Calu3 (cell line): Measurements from ENCODE around the gene TTLL8. TPM values are rescaled to one million over a fixed set of nuclear protein-coding genes. Genes with fewer than 3 reads are reported as not detected.
A peak's percentile ranks its signal among the peaks of the same experiment; 100 is the strongest.

Experiments used
- BruUV-seq: library from RNA; stranded (reverse); fragments of 400-500 nt; replicated peaks from 2 replicates; lab custom pipeline; 2021; lab: Mats Ljungman, UMichigan
- CTCF ChIA-PET: fragments of 300-600 bp; sonication (Branson Sonifier 250); formaldehyde crosslinking; loops from one replicate; lab custom pipeline; 2022; ENCODE audit warnings: antibody characterized with exemption; lab: Charles Lee
- DNase-seq: peaks from one replicate; pipeline ENCODE4 v3.0.0; 2022
- H3K27ac Mint-ChIP-seq: one replicate; pipeline ENCODE4 v1.8.0; 2022; ENCODE audit warnings: mixed read lengths; ENCODE audit not compliant: unreplicated experiment
- H3K27me3 Mint-ChIP-seq: one replicate; pipeline ENCODE4 v1.8.0; 2022; ENCODE audit warnings: mixed read lengths; ENCODE audit not compliant: unreplicated experiment
- H3K36me3 Mint-ChIP-seq: one replicate; pipeline ENCODE4 v1.8.0; 2022; ENCODE audit warnings: mild to moderate bottlenecking, moderate library complexity, mixed read lengths; ENCODE audit not compliant: insufficient read depth, unreplicated experiment
- H3K4me1 Mint-ChIP-seq: one replicate; pipeline ENCODE4 v1.8.0; 2022; ENCODE audit warnings: mild to moderate bottlenecking, low read depth, mixed read lengths; ENCODE audit not compliant: unreplicated experiment
- H3K4me3 Mint-ChIP-seq: one replicate; pipeline ENCODE4 v1.8.0; 2022; ENCODE audit warnings: mild to moderate bottlenecking, low read depth, moderate library complexity, mixed read lengths; ENCODE audit not compliant: unreplicated experiment
- H3K9me3 Mint-ChIP-seq: one replicate; pipeline ENCODE4 v1.8.0; 2022; ENCODE audit warnings: low read depth, mixed read lengths; ENCODE audit not compliant: unreplicated experiment
- intact Hi-C: fragments of 100-400 bp; cut with micrococcal nuclease; formaldehyde crosslinking; loops from one replicate; pipeline ENCODE4 v1.10.0; 2022; ENCODE audit not compliant: unreplicated experiment
- total RNA-seq: library from RNA; stranded (reverse); gene quantifications from 2 replicates; pipeline ENCODE4 v1.2.3, GENCODE V29; 2022
- TF ChIP-seq, protein P1 (sequence below): fragments of 200-600 bp; IDR thresholded peaks from one replicate; pipeline ENCODE4 v1.8.0; 2022; ENCODE audit warnings: antibody characterized with exemption; ENCODE audit not compliant: unreplicated experiment

Gene TTLL8
- total RNA-seq, 1 experiment from 2014 or later: not detected

DNA sequence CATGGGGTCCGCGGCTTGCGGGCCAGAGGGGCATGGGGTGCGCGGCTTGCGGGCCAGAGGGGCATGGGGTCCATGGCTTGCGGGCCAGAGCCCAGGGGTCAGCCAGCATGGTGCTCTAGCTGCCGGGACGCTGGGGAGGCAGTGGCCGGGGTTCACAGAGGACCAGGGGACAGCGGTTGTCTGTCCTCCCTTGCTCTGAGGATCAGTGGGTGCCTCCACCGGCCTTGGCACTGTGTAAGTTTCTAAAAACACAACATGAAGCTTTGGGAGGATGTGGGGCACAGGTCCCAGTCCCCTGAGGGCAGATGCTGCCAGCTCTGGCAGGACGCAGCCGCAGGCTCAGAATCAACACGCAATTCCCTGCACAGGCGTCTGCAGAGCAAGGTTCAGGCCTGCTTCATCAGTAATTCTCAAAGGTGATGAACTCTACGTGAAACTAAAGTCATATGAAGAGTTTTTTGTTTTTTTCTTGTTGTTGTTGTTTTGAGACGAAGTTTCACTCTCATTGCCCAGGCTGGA lies 24.2 kb upstream of the TTLL8 start:
- CTCF ChIA-PET: no interaction called here
- intact Hi-C loops: no loop called here
- TF ChIP-seq, protein P1, sequence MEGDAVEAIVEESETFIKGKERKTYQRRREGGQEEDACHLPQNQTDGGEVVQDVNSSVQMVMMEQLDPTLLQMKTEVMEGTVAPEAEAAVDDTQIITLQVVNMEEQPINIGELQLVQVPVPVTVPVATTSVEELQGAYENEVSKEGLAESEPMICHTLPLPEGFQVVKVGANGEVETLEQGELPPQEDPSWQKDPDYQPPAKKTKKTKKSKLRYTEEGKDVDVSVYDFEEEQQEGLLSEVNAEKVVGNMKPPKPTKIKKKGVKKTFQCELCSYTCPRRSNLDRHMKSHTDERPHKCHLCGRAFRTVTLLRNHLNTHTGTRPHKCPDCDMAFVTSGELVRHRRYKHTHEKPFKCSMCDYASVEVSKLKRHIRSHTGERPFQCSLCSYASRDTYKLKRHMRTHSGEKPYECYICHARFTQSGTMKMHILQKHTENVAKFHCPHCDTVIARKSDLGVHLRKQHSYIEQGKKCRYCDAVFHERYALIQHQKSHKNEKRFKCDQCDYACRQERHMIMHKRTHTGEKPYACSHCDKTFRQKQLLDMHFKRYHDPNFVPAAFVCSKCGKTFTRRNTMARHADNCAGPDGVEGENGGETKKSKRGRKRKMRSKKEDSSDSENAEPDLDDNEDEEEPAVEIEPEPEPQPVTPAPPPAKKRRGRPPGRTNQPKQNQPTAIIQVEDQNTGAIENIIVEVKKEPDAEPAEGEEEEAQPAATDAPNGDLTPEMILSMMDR: no peak
- Mint-ChIP-seq H3K27me3 (peaks cover 46% of the 10 kb centered on the region), H3K4me3 (no peak overlapping the region), H3K27ac (peak overlapping the region; percentile 25), H3K9me3 (peaks cover 3% of the 10 kb centered on the region), H3K36me3 (peaks cover 4% of the 10 kb centered on the region), H3K4me1 (peaks cover 11% of the 10 kb centered on the region)
- DNase-seq: no peak
- no TSS peak for BruUV-seq

- Mint-ChIP-seq H3K36me3 (peaks cover 4% of the 10 kb centered on the region), H3K9me3 (no peaks in the 10 kb centered on the region), H3K4me1 (peaks cover 11% of the 10 kb centered on the region), H3K4me3 (no peak overlapping the region), H3K27ac (peak overlapping the region; percentile 25), H3K27me3 (peaks cover 52% of the 10 kb centered on the region)
- TF ChIP-seq, protein P1: no peak
- intact Hi-C loops: no loop called here
- BruUV-seq: no TSS peak
- CTCF ChIA-PET: no interaction called here
- DNase-seq: no peak
Measured at GRCh38 chr22:50081426-50082196, 23.5 kb upstream of the TTLL8 start.

GRCh38 chr22:50080077-50080465 lies 22.0 kb upstream of the TTLL8 start:
- Mint-ChIP-seq H3K9me3 (no peaks in the 10 kb centered on the region), H3K27ac (no peak overlapping the region), H3K4me3 (no peak overlapping the region), H3K36me3 (peaks cover 4% of the 10 kb centered on the region), H3K27me3 (peaks cover 67% of the 10 kb centered on the region), H3K4me1 (peaks cover 11% of the 10 kb centered on the region)
- CTCF ChIA-PET: no interaction called here
- TF ChIP-seq, protein P1: no peak
- BruUV-seq: no TSS peak
- no peak for DNase-seq
- intact Hi-C loops: no loop called here

- Mint-ChIP-seq H3K9me3 (no peaks in the 10 kb centered on the region), H3K27ac (no peak overlapping the region), H3K4me1 (peaks cover 11% of the 10 kb centered on the region), H3K27me3 (peaks cover 69% of the 10 kb centered on the region), H3K36me3 (peaks cover 4% of the 10 kb centered on the region), H3K4me3 (no peak overlapping the region)
- no TSS peak for BruUV-seq
- TF ChIP-seq, protein P1: no peak
- intact Hi-C loops: no loop called here
- DNase-seq: no peak
- CTCF ChIA-PET: no interaction called here
Measured at GRCh38 chr22:50078761-50079160, 20.7 kb upstream of the TTLL8 start.
